ENCODE results near the gene DPYSL3.

Gene DPYSL3

DNA sequence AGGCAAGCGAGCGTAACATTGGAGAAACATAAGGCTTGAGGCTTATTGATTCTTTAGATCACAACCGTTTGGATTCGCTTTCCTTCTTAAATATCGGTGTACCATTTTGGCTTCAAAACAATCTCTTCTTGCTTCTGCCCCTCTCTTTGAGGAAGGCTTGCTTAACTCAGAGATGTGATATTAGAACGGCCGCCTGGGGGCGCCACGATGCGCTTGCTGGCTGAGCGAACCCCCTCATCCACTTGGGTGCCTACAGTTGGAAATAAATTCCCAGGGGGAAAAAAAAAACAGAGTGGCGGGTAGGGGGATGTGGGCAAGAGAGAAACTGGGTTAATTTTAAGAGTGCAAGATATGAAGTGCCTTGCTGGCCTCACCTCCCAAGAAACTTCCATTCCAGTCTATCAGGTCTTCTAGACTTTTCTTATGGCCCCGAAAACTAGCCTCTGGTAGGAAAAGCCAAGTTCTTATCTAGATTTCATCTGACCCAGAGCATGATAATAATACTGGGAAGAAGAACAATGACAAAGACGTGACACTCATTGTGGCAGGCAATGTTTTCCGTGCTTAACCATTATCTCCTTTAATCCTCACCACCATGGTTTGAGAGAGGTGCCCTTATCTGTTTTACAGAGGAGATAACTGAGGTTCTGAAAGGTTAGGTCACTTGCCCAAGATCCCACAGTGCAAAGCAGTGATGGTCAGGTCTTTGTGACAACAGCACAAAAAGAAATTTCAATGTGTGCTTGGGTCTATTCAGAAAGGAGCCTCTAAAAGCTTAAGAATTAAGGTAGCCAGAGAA is 115.8 kb downstream of the DPYSL3 start:
- H3K4me3 ChIP-seq (ENCODE audit: low read depth, low read length): no peak overlapping the region
- TF ChIP-seq MYC (IDR thresholded peaks at IDR 0.05; ENCODE audit: low read depth, low read length): no peak
- TF ChIP-seq, protein P1, sequence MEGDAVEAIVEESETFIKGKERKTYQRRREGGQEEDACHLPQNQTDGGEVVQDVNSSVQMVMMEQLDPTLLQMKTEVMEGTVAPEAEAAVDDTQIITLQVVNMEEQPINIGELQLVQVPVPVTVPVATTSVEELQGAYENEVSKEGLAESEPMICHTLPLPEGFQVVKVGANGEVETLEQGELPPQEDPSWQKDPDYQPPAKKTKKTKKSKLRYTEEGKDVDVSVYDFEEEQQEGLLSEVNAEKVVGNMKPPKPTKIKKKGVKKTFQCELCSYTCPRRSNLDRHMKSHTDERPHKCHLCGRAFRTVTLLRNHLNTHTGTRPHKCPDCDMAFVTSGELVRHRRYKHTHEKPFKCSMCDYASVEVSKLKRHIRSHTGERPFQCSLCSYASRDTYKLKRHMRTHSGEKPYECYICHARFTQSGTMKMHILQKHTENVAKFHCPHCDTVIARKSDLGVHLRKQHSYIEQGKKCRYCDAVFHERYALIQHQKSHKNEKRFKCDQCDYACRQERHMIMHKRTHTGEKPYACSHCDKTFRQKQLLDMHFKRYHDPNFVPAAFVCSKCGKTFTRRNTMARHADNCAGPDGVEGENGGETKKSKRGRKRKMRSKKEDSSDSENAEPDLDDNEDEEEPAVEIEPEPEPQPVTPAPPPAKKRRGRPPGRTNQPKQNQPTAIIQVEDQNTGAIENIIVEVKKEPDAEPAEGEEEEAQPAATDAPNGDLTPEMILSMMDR (IDR thresholded peaks at IDR 0.05; ENCODE audit: low read depth, low read length): peak; percentile 31
- peak; percentile 13 for DNase-seq (ENCODE audit: low read depth)

DNA sequence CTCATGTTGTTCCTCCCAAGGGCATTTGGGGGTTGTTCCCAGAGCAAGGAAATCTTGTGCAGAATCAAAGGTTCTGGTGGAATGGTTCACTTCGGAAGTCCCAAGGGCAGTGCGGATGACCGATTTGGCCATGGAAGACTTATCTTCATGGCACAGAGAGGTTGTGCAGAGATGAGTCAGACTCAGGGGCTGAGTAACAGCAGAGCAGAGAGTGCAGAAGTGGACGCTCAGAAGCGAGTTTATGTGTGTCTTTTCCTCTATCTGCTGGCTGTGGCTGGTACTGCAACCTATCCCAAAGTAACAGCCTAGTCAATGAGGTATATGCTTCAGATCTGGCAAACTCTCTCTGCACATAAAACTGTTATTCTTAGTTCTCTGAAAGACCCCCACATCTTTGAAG is 118.1 kb downstream of the DPYSL3 start:
- DNase-seq (ENCODE audit: low read depth): peak; percentile 57
- no peak overlapping the region for H3K4me3 ChIP-seq (ENCODE audit: low read depth, low read length)
- TF ChIP-seq POLR2A (IDR thresholded peaks at IDR 0.05; ENCODE audit: extremely low read depth, insufficient read length) (no peak), MYC (IDR thresholded peaks at IDR 0.05; ENCODE audit: low read depth, low read length) (no peak)
- TF ChIP-seq, protein P2, sequence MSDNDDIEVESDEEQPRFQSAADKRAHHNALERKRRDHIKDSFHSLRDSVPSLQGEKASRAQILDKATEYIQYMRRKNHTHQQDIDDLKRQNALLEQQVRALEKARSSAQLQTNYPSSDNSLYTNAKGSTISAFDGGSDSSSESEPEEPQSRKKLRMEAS (IDR thresholded peaks at IDR 0.05; ENCODE audit: low read depth, low read length): no peak
- TF ChIP-seq, protein P1 (IDR thresholded peaks at IDR 0.05; ENCODE audit: low read depth, low read length): peak; percentile 55

DNA sequence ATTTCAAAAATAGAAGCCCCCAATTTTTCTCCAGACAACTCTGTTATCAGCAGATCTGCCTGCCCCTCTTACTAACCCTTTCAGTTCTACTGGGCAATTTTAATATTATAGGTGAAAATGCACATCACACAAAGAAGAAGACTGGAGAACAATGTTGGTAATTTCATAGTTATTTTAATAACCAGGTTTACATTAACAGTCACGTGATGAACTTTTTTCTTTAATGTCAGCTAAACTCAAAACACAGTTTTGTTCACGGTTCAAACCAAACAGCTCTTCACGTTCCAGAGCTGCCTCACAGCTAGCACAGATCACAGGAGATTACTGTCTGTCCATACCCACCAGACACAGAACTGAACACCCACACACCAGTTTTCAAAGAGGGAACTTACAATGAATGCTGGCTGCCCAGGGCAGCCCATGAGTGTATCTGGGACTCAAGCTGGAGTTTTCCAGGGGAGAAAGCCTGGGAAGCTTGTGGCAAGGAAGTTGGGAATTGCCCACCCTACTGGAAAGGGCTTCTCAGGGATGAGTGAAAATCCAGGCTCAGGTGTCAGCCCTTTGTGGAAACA is 119.1 kb downstream of the DPYSL3 start:
- TF ChIP-seq MYC (IDR thresholded peaks at IDR 0.05; ENCODE audit: low read depth, low read length): no peak
- no peak for TF ChIP-seq POLR2A (IDR thresholded peaks at IDR 0.05; ENCODE audit: extremely low read depth, insufficient read length)
- DNase-seq (ENCODE audit: low read depth): no peak
- no peak overlapping the region for H3K4me3 ChIP-seq (ENCODE audit: low read depth, low read length)

DNA sequence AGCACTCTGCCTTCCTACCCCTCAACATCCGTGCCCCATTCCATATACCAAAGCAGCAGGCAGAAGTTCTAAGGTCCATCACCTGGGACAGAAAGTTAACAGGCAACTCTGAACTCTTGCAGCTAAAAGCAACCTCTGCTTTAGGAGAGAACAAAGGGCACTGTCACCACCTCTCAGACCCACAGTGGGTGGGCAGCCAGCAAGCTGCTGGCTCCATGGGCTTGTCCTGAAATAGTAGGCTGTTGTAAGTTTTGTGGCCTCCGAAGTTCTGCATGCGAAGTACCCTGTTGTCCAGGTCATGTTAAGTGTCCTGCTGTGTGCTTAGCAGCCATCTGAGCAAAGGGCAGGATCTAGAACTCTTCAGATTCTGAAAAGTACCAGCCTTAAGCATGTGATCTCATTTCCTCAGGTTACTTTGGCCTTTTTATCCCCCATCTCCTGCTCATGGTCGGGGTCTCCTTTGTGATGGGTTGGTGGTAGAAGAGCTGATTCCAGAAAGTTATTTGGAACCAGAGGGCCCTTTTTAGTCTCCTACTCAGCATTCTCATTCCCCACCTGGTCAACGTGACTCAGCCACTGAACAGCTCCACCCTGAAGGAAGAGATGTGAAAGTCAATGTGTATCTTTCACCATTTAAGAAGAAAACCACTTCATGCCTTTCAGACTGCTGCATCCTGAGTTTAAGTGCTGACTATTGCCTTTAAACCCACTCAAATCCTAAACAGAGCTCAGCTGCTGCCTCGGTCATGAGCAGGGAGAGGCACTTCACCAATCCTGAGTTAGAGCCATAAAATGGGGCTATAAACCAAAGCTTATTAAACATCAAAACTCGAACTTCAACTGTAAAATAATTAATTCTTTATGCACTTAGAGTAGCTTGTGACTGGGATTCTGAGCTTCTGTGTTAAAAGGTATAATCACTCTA is 121.4 kb downstream of the DPYSL3 start:
- no peak for TF ChIP-seq MYC (IDR thresholded peaks at IDR 0.05; ENCODE audit: low read depth, low read length)
- H3K4me3 ChIP-seq (ENCODE audit: low read depth, low read length): no peak overlapping the region
- no peak for DNase-seq (ENCODE audit: low read depth)

DNA sequence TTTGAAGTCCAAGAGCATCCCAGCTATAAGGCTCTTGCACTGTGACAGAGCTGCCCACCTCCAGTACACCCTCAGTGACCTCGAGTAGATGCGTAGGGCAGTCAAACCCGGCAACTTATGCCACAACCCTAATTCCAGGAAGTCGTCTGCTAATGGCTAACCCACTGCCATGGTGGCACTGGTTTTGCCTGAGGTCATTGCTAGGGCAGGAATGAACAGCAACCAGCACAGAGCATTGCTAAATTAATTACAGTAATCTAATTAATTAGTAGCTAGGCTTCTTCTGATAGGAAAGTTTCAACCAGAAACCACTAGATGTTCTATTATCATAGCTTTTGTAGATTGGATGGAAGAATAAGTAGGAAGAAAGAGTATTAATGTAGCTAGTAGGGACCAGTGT is 122.8 kb downstream of the DPYSL3 start:
- H3K4me3 ChIP-seq (ENCODE audit: low read depth, low read length): no peak overlapping the region
- no peak for DNase-seq (ENCODE audit: low read depth)
- no peak for TF ChIP-seq MYC (IDR thresholded peaks at IDR 0.05; ENCODE audit: low read depth, low read length)
- TF ChIP-seq, protein P1 (IDR thresholded peaks at IDR 0.05; ENCODE audit: low read depth, low read length): no peak
- TF ChIP-seq POLR2A (IDR thresholded peaks at IDR 0.05; ENCODE audit: extremely low read depth, insufficient read length): no peak
- TF ChIP-seq, protein P2 (IDR thresholded peaks at IDR 0.05; ENCODE audit: low read depth, low read length): no peak

DNA sequence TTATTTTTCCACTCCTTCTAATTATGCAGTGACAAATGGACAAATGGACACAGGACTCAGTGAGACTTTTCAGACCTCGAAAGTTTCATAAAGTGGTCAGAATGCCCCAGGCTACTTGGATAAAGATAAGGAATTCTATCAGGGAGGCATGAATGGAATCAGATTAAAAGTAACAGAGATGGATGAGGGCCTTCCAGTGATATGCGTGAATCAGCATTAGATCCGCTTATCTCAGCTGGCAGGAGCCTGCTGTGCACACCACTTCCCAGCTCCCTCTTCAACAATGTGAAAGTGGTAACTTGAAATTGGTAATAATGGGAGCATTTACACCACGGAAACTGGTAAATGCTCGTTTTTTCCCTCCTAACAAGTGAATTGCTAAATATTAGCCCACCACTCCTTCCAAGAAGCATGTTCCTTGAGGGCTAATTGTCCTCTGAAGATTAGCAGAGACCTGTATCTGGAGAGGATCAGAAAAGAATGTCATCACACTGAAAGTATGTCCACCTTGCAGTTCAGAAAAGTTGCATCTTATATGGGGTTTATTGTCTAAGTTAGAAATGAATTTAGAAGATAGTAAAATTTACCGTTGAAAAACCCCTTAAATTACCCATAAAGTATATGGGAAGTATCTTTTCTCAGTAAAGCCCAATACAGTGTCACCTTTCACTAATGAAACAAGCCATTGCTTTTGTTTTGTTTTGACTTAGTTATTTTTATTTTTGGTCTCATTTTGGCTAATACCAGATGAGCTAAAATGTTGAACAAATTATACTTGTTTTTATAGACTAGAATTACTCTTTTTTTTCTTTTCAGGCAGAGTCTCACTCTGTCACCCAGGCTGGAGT is 125.3 kb downstream of the DPYSL3 start:
- H3K4me3 ChIP-seq (ENCODE audit: low read depth, low read length): no peak overlapping the region
- TF ChIP-seq, protein P1 (IDR thresholded peaks at IDR 0.05; ENCODE audit: low read depth, low read length): no peak
- no peak for TF ChIP-seq POLR2A (IDR thresholded peaks at IDR 0.05; ENCODE audit: extremely low read depth, insufficient read length)
- TF ChIP-seq, protein P2 (IDR thresholded peaks at IDR 0.05; ENCODE audit: low read depth, low read length): no peak
- no peak for TF ChIP-seq MYC (IDR thresholded peaks at IDR 0.05; ENCODE audit: low read depth, low read length)
- DNase-seq (ENCODE audit: low read depth): no peak

Measured in NB4 (cell line).